Endothelial cell of umbilical vein (primary cell): Measurements from ENCODE around the gene TMEM107.

ENCODE experiments used
- CTCF ChIP-seq, 2 donors: IDR thresholded peaks; 1 replicate in 1 of 2; 2 replicates in 1 of 2; pipeline ENCODE4 v1.5.1; 2011; ENCODE audit warnings: low read length in 2 of 2, mild to moderate bottlenecking in 2 of 2, moderate library complexity in 2 of 2, control low read depth in 1 of 2, inconsistent platforms in 1 of 2, low read depth in 1 of 2; ENCODE audit not compliant: insufficient read depth in 1 of 2; ENCODE audit errors: extremely low read depth in 1 of 2
- EZH2 ChIP-seq: IDR thresholded peaks from 2 replicates; pipeline ENCODE4 v1.6.1; 2012; ENCODE audit warnings: borderline replicate concordance, low read depth, mild to moderate bottlenecking, moderate library complexity, low read length, inconsistent platforms; ENCODE audit not compliant: severe bottlenecking
- JUN ChIP-seq: IDR thresholded peaks from 2 replicates; pipeline ENCODE4 v1.6.1; 2011; ENCODE audit warnings: borderline replicate concordance, low read depth; ENCODE audit not compliant: insufficient read length, insufficient read depth

- TF ChIP-seq CTCF (IDR thresholded peaks at IDR 0.05; ENCODE audit: extremely low read depth in 1 of 2, insufficient read depth in 1 of 2, low read depth in 1 of 2, low read length in 2 of 2) (no peak), EZH2 (no peak), JUN (no peak)
Measured at GRCh38 chr17:8142887-8143580, 33.1 kb downstream of the TMEM107 start.
